K562 (cell line): ENCODE data around the gene LILRA6. TPM values are rescaled to one million over a fixed set of nuclear protein-coding genes. Genes with fewer than 3 reads are reported as not detected.

ENCODE experiments used
- ETV5 ChIP-seq: sonication (generic); formaldehyde crosslinking; IDR thresholded peaks from 2 replicates; pipeline ENCODE4 v1.4.0; 2020; ENCODE audit warnings: low read depth, mild to moderate bottlenecking, missing genetic modification reagents
- GABPB2 ChIP-seq: fragments of 250-450 bp; sonication (Bioruptor Pico); conservative IDR thresholded peaks from 2 replicates; pipeline ENCODE4 v1.5.1; 2021; ENCODE audit warnings: mild to moderate bottlenecking
- GTF3C2 ChIP-seq: IDR thresholded peaks from 3 replicates; pipeline ENCODE4 v1.6.1; 2011; ENCODE audit warnings: borderline replicate concordance, mild to moderate bottlenecking, moderate library complexity; ENCODE audit not compliant: insufficient read length; ENCODE audit errors: extremely low read depth
- IRF9 ChIP-seq: fragments of 450-650 bp; IDR thresholded peaks from 2 replicates; pipeline ENCODE4 v1.6.1; 2016; ENCODE audit warnings: missing biosample characterization, missing genetic modification characterization
- KLF6 ChIP-seq: fragments of 250-450 bp; sonication (Bioruptor Pico); IDR thresholded peaks from 2 replicates; pipeline ENCODE4 v1.4.0; 2020; ENCODE audit warnings: mild to moderate bottlenecking, moderate library complexity, borderline replicate concordance
- LEF1 ChIP-seq: fragments of 450-650 bp; IDR thresholded peaks from 2 replicates; pipeline ENCODE4 v1.6.1; 2016; ENCODE audit warnings: mild to moderate bottlenecking
- NFATC3 ChIP-seq: fragments of 450-650 bp; IDR thresholded peaks from 2 replicates; pipeline ENCODE4 v1.6.1; 2017; ENCODE audit warnings: mild to moderate bottlenecking
- NR2C1 ChIP-seq, 2 experiments: fragments of 450-650 bp; IDR thresholded peaks; 2 replicates each; pipeline ENCODE4 v1.6.1; 2017; ENCODE audit warnings: mild to moderate bottlenecking in 2 of 2, antibody characterized with exemption in 1 of 2, inconsistent platforms in 1 of 2, missing compliant biosample characterization in 1 of 2, missing genetic modification characterization in 1 of 2
- NRF1 ChIP-seq, 2 experiments: fragments of 450-650 bp; IDR thresholded peaks in 1 of 2; conservative IDR thresholded peaks in 1 of 2; 2 replicates each; pipeline ENCODE4 v1.6.1; 2014; ENCODE audit warnings: mild to moderate bottlenecking in 2 of 2
- PHTF2 ChIP-seq: fragments of 250-450 bp; sonication (Bioruptor Pico); IDR thresholded peaks from 2 replicates; pipeline ENCODE4 v1.5.0; 2021; ENCODE audit warnings: mild to moderate bottlenecking
- PYGO2 ChIP-seq: fragments of 450-650 bp; IDR thresholded peaks from 2 replicates; pipeline ENCODE4 v1.6.1; 2016; ENCODE audit warnings: mild to moderate bottlenecking, missing genetic modification characterization, moderate library complexity, missing compliant biosample characterization
- SRF ChIP-seq, 2 experiments: fragments of 250-450, 450-650 bp in 1 of 2; sonication (Bioruptor Pico) in 1 of 2; sonication (generic) in 1 of 2; formaldehyde crosslinking; IDR thresholded peaks; 2 replicates each; pipeline versions ENCODE4 v1.5.0 to v1.5.1; 2020 to 2022; ENCODE audit warnings: mild to moderate bottlenecking in 1 of 2, missing genetic modification reagents in 1 of 2
- SRSF1 ChIP-seq: fragments of 200-400 bp; formaldehyde crosslinking; IDR thresholded peaks from 2 replicates; pipeline ENCODE4 v1.6.1; 2017; ENCODE audit warnings: mild to moderate bottlenecking, low read depth, low read length, moderate library complexity
- TCF15 ChIP-seq: fragments of 250-450 bp; sonication (Bioruptor Pico); IDR thresholded peaks from 2 replicates; pipeline ENCODE4 v1.8.0; 2022; ENCODE audit warnings: moderate library complexity, mild to moderate bottlenecking, inconsistent platforms
- TFAM ChIP-seq: fragments of 250-450 bp; sonication (Bioruptor Pico); conservative IDR thresholded peaks from 2 replicates; pipeline ENCODE4 v1.5.0; 2021; ENCODE audit warnings: mild to moderate bottlenecking, moderate library complexity
- U2AF2 ChIP-seq: fragments of 200-400 bp; formaldehyde crosslinking; optimal IDR thresholded peaks from 2 replicates; pipeline ENCODE3; 2017; ENCODE audit warnings: low read depth, mild to moderate bottlenecking, low read length
- ZBTB26 ChIP-seq: fragments of 450-650 bp; formaldehyde crosslinking; IDR thresholded peaks from 2 replicates; pipeline ENCODE4 v1.4.0; 2022; ENCODE audit warnings: missing genetic modification characterization
- ZFP30 ChIP-seq: fragments of 250-450 bp; sonication (Bioruptor Pico); IDR thresholded peaks from 2 replicates; pipeline ENCODE4 v1.8.0; 2022; ENCODE audit warnings: moderate library complexity, mild to moderate bottlenecking, inconsistent platforms, borderline replicate concordance
- ZNF274 ChIP-seq: IDR thresholded peaks from 2 replicates; pipeline ENCODE4 v1.6.1; 2011; ENCODE audit warnings: low read depth, mild to moderate bottlenecking, low read length, moderate library complexity, borderline replicate concordance
- ZNF449 ChIP-seq: fragments of 250-450 bp; sonication (Bioruptor Pico); IDR thresholded peaks from 2 replicates; pipeline ENCODE4 v1.8.0; 2022; ENCODE audit warnings: moderate library complexity, mild to moderate bottlenecking, inconsistent platforms
- polyA plus RNA-seq, 8 experiments: library from polyadenylated mRNA; depleted of rRNA in 4 of 8; stranded (reverse) in 5 of 8; unstranded in 3 of 8; fragments of >200 nt; fragmentation: Nextera tagmentation in 2 of 8; fragmentation: Illumina TruSeq in 1 of 8; extraction: Ambion mirVana in 2 of 8; extraction: Trizol in 1 of 8; gene quantifications; 2 replicates each; pipeline versions ENCODE4 v1.2.1 to v1.2.3, GENCODE V29; 2011 to 2014; ENCODE audit warnings: inconsistent platforms in 1 of 8, missing spikeins in 1 of 8
- total RNA-seq, 7 experiments: library from RNA; depleted of rRNA in 6 of 7; stranded (reverse); fragments of >200 nt in 6 of 7; fragmentation: Illumina TruSeq in 2 of 7; extraction: Trizol in 2 of 7; gene quantifications; 2 replicates each; pipeline versions ENCODE4 v1.2.1 to v1.2.3, GENCODE V29; 2011 to 2021; ENCODE audit warnings: low replicate concordance in 1 of 7

The LILRA6 gene
- total and polyA plus RNA-seq, 9 of the 15 experiments (the other 6 are each of a cell fraction or from before 2014, with no cell fraction given): 0.03 TPM; not detected in 8

- TF ChIP-seq SRF (CRISPR knock-in tag; IDR thresholded peaks at IDR 0.05) (no peak), PYGO2 (tag) (peak; percentile 81), ZFP30 (CRISPR knock-in tag) (no peak), SRSF1 (no peak), ZNF274 (no peak), LEF1 (peak; percentile 85), TCF15 (CRISPR knock-in tag) (peak; percentile 79; the same call in 1 of the 2 replicates), GABPB2 (CRISPR knock-in tag) (no peak), U2AF2 (no peak), ZBTB26 (peak; percentile 83; the same call in 1 of the 2 replicates), IRF9 (tag) (peak; percentile 90), NR2C1 (IDR thresholded peaks at IDR 0.05) (peak; percentile 68), NR2C1 (tag; IDR thresholded peaks at IDR 0.05) (peak; percentile 88), ZNF449 (0 out of 2 replicates have a peak, but pooled peaks have one; percentile 41), NRF1 (conservative IDR thresholded peaks at IDR 0.05 in 1 of 2, IDR thresholded peaks at IDR 0.05 in 1 of 2) (peak; percentile 24 to 55; a peak in 2 of 4 replicates), ETV5 (CRISPR knock-in tag) (peak; percentile 74), NFATC3 (no peak), PHTF2 (CRISPR knock-in tag) (no peak), GTF3C2 (no peak), TFAM (no peak), KLF6 (CRISPR knock-in tag) (no peak)
Measured at GRCh38 chr19:54207983-54208783, 34.4 kb downstream of the LILRA6 start (continued).
